WTC11 (cell line): ENCODE data around the gene HKDC1. TPM values are rescaled to one million over a fixed set of nuclear protein-coding genes. Genes with fewer than 3 reads are reported as not detected.

Source experiments
- ATAC-seq: fragments of 200-7000 bp; cut with Tn5 transposase; 2 replicates; pipeline ENCODE4 v1.10.0; 2021; ENCODE audit warnings: mild to moderate bottlenecking, moderate library complexity
- CTCF ChIA-PET: fragments of 300-600 bp; sonication (Branson Sonifier 250); formaldehyde crosslinking; loops from one replicate; lab custom pipeline; 2021; ENCODE audit warnings: antibody characterized with exemption; lab: Charles Lee
- POLR2A ChIA-PET: fragments of 350-600 bp; sonication (Branson Sonifier 250); formaldehyde crosslinking; loops from one replicate; lab custom pipeline; 2021; ENCODE audit warnings: antibody characterized with exemption; lab: Charles Lee
- DNase-seq: peaks from one replicate; pipeline ENCODE4 v3.0.0; 2021; ENCODE audit warnings: low spot score
- H3K27ac Mint-ChIP-seq: 2 replicates; pipeline ENCODE4 v1.8.0; 2021; ENCODE audit warnings: mixed read lengths
- H3K27me3 Mint-ChIP-seq: 2 replicates; pipeline ENCODE4 v1.8.0; 2021; ENCODE audit warnings: low read depth, mild to moderate bottlenecking, moderate library complexity, mixed read lengths
- H3K36me3 Mint-ChIP-seq: 2 replicates; pipeline ENCODE4 v1.8.0; 2021; ENCODE audit warnings: mixed read lengths
- H3K4me1 Mint-ChIP-seq: 2 replicates; pipeline ENCODE4 v1.8.0; 2022; ENCODE audit warnings: mixed read lengths
- H3K4me3 Mint-ChIP-seq: 2 replicates; pipeline ENCODE4 v1.8.0; 2021; ENCODE audit warnings: mild to moderate bottlenecking, moderate library complexity, mixed read lengths
- H3K9me3 Mint-ChIP-seq: 2 replicates; pipeline ENCODE4 v1.8.0; 2021; ENCODE audit warnings: mixed read lengths
- ATF1 ChIP-seq: sonication (generic); formaldehyde crosslinking; IDR thresholded peaks from 2 replicates; pipeline ENCODE4 v1.8.1; 2023; ENCODE audit warnings: mild to moderate bottlenecking, moderate library complexity, missing genetic modification reagents
- CBFB ChIP-seq: sonication (generic); formaldehyde crosslinking; IDR thresholded peaks from 2 replicates; pipeline ENCODE4 v1.8.1; 2022; ENCODE audit warnings: mild to moderate bottlenecking, low read depth, missing genetic modification reagents
- CREB1 ChIP-seq: sonication (generic); formaldehyde crosslinking; IDR thresholded peaks from 2 replicates; pipeline ENCODE4 v1.8.0; 2023; ENCODE audit warnings: mild to moderate bottlenecking, missing genetic modification reagents
- ELF4 ChIP-seq: sonication (generic); formaldehyde crosslinking; IDR thresholded peaks from 2 replicates; pipeline ENCODE4 v1.8.1; 2022; ENCODE audit warnings: low read depth, mild to moderate bottlenecking, moderate library complexity, missing genetic modification reagents
- EMX1 ChIP-seq: fragments of 250-450 bp; sonication (Bioruptor Pico); IDR thresholded peaks from 2 replicates; pipeline ENCODE4 v1.8.0; 2021; ENCODE audit warnings: mild to moderate bottlenecking
- FOXK1 ChIP-seq: sonication (generic); formaldehyde crosslinking; IDR thresholded peaks from 2 replicates; pipeline ENCODE4 v1.8.0; 2022; ENCODE audit warnings: mild to moderate bottlenecking, moderate library complexity, missing genetic modification reagents
- FOXP1 ChIP-seq: sonication (generic); formaldehyde crosslinking; IDR thresholded peaks from 2 replicates; pipeline ENCODE4 v1.8.0; 2022; ENCODE audit warnings: missing genetic modification reagents, mild to moderate bottlenecking, moderate library complexity, borderline replicate concordance
- GABPB1 ChIP-seq: sonication (generic); formaldehyde crosslinking; IDR thresholded peaks from 2 replicates; pipeline ENCODE4 v1.8.1; 2023; ENCODE audit warnings: mild to moderate bottlenecking, missing genetic modification reagents
- HMGA2 ChIP-seq: fragments of 250-450 bp; sonication (Bioruptor Pico); IDR thresholded peaks from 2 replicates; pipeline ENCODE4 v1.4.0; 2021; ENCODE audit warnings: mild to moderate bottlenecking, moderate library complexity
- IRF2 ChIP-seq: sonication (generic); formaldehyde crosslinking; IDR thresholded peaks from 2 replicates; pipeline ENCODE4 v1.8.0; 2022; ENCODE audit warnings: low read depth, missing genetic modification reagents, borderline replicate concordance
- MXD4 ChIP-seq: fragments of 250-450 bp; sonication (Bioruptor Pico); IDR thresholded peaks from 2 replicates; pipeline ENCODE4 v1.8.0; 2021; ENCODE audit warnings: mild to moderate bottlenecking, moderate library complexity, borderline replicate concordance
- NFE2L1 ChIP-seq: sonication (generic); formaldehyde crosslinking; IDR thresholded peaks from 2 replicates; pipeline ENCODE4 v1.8.1; 2023; ENCODE audit warnings: missing genetic modification reagents
- NFYB ChIP-seq: sonication (generic); formaldehyde crosslinking; conservative IDR thresholded peaks from 2 replicates; pipeline ENCODE4 v1.8.0; 2022; ENCODE audit warnings: low read depth, missing genetic modification reagents
- PRDM15 ChIP-seq: sonication (generic); formaldehyde crosslinking; IDR thresholded peaks from 2 replicates; pipeline ENCODE4 v1.8.0; 2022; ENCODE audit warnings: missing genetic modification reagents
- RORB ChIP-seq: fragments of 250-450 bp; sonication (Bioruptor Pico); IDR thresholded peaks from 2 replicates; pipeline ENCODE4 v1.9.0; 2021; ENCODE audit warnings: mild to moderate bottlenecking
- TEAD4 ChIP-seq: sonication (generic); formaldehyde crosslinking; IDR thresholded peaks from 2 replicates; pipeline ENCODE4 v1.8.0; 2022; ENCODE audit warnings: mild to moderate bottlenecking, missing genetic modification reagents
- ZNF121 ChIP-seq: sonication (generic); formaldehyde crosslinking; IDR thresholded peaks from 2 replicates; pipeline ENCODE4 v1.8.0; 2023; ENCODE audit warnings: missing genetic modification reagents
- ZNF138 ChIP-seq: sonication (generic); formaldehyde crosslinking; conservative IDR thresholded peaks from 2 replicates; pipeline ENCODE4 v1.8.1; 2022; ENCODE audit warnings: mild to moderate bottlenecking, moderate library complexity, missing genetic modification reagents
- ZNF263 ChIP-seq: sonication (generic); formaldehyde crosslinking; IDR thresholded peaks from 2 replicates; pipeline ENCODE4 v1.8.1; 2022; ENCODE audit warnings: low read depth, mild to moderate bottlenecking, moderate library complexity, missing genetic modification reagents
- ZNF423 ChIP-seq: fragments of 250-450 bp; sonication (Bioruptor Pico); IDR thresholded peaks from 2 replicates; pipeline ENCODE4 v2.1.2; 2022; ENCODE audit warnings: mild to moderate bottlenecking, moderate library complexity
- total RNA-seq: library from RNA; stranded (reverse); gene quantifications from 3 replicates; pipeline ENCODE4 v1.2.3, GENCODE V29; 2021
- TF ChIP-seq, protein P1 (sequence below): fragments of 250-450 bp; sonication (Bioruptor Pico); IDR thresholded peaks from 2 replicates; pipeline ENCODE4 v1.8.0; 2021; ENCODE audit warnings: mild to moderate bottlenecking
- TF ChIP-seq, protein P2 (sequence below): fragments of 200-600 bp; IDR thresholded peaks from 2 replicates; pipeline ENCODE4 v1.8.0; 2022; ENCODE audit warnings: antibody characterized with exemption
- TF ChIP-seq, protein P3 (sequence below): sonication (generic); formaldehyde crosslinking; IDR thresholded peaks from 2 replicates; pipeline ENCODE4 v1.8.1; 2022; ENCODE audit warnings: mild to moderate bottlenecking, moderate library complexity, missing genetic modification reagents
- TF ChIP-seq, protein P4 (sequence below): sonication (generic); formaldehyde crosslinking; IDR thresholded peaks from 2 replicates; pipeline ENCODE4 v1.8.0; 2022; ENCODE audit warnings: mild to moderate bottlenecking, missing genetic modification reagents
- TF ChIP-seq, protein P5 (sequence below): sonication (generic); formaldehyde crosslinking; IDR thresholded peaks from 2 replicates; pipeline ENCODE4 v1.8.1; 2023; ENCODE audit warnings: mild to moderate bottlenecking, missing genetic modification reagents

HKDC1 gene
- total RNA-seq, 1 experiment from 2014 or later: 0.09 TPM

GRCh38 chr10:69179089-69179742 is 40.9 kb upstream of the HKDC1 start:
- peak; percentile 6; the same call in 1 of the 2 replicates for TF ChIP-seq GABPB1
- no peak for TF ChIP-seq HMGA2
- Mint-ChIP-seq H3K27me3 (no peaks in the 10 kb centered on the region), H3K9me3 (peaks cover 7% of the 10 kb centered on the region; the same call in 1 of the 2 replicates), H3K4me1 (peaks cover 13% of the 10 kb centered on the region), H3K4me3 (peak overlapping the region; percentile 92), H3K36me3 (no peaks in the 10 kb centered on the region; the same call in 1 of the 2 replicates), H3K27ac (peak overlapping the region; percentile 100)
- ChIA-PET POLR2A (no interaction called here), CTCF (no interaction called here)
- ATAC-seq: no peak
- no peak for DNase-seq

DNA sequence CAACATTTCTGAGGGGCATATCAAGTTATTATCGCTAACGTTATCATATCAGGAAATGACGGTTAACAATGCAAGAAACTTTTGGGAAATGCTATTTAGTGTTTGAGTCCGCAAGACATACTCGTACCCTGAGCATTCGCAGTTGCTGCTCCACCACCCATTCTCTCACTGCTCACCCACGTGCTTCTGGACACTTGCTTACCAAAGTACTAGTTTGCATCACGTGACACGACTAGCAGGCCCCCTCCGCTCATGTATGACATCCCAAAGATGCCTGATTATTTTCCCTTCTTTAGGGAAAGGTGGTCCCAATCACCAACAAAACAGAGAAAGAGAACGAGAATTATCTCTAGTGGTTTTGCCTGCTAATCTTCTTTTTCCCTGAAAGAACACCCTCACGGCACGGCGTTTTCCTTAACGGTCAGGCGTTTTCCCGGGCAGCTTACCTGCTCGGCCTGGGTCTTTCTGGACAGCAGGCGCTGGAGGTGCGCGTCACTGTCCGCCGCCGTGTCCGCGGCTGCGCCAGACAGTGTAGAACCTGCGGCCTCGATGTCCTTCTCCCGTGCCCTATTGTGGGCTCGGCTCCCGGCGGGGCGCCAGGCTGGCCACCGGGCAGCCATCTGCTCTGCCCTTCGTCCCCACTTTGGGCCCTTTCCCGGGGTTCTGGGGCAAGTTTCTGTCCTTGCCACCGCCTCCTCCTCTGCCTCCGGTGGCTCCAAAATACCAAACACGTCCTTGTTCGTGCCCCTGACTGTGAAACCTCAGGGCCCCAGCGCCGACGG is 40.2 kb upstream of the HKDC1 start, which contains the start of gene SUPV3L1:
TSS of gene SUPV3L1 (plus strand) at position 492 of the 782 bp plus-strand sequence. CDS start at position 550, 58 bp downstream.
- POLR2A ChIA-PET: no interaction called here
- CTCF ChIA-PET: no interaction called here
- Mint-ChIP-seq H3K27me3 (no peaks in the 10 kb centered on the region), H3K9me3 (0 out of 2 replicates have a peak, but pooled peaks cover 3% of the 10 kb centered on the region), H3K27ac (peak within 1 kb of the TSS; percentile 100), H3K4me3 (peak within 1 kb of the TSS; percentile 92), H3K36me3 (no peaks in the 10 kb centered on the region; the same call in 1 of the 2 replicates), H3K4me1 (peaks cover 13% of the 10 kb centered on the region)
- peak; percentile 80 for DNase-seq
- peak; percentile 90 for ATAC-seq
- TF ChIP-seq, protein P1, sequence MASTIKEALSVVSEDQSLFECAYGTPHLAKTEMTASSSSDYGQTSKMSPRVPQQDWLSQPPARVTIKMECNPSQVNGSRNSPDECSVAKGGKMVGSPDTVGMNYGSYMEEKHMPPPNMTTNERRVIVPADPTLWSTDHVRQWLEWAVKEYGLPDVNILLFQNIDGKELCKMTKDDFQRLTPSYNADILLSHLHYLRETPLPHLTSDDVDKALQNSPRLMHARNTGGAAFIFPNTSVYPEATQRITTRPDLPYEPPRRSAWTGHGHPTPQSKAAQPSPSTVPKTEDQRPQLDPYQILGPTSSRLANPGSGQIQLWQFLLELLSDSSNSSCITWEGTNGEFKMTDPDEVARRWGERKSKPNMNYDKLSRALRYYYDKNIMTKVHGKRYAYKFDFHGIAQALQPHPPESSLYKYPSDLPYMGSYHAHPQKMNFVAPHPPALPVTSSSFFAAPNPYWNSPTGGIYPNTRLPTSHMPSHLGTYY (CRISPR knock-in tag): no peak
- no peak for TF ChIP-seq MXD4 (CRISPR knock-in tag)
- TF ChIP-seq ELF4 (CRISPR knock-in tag): no peak
- TF ChIP-seq, protein P2, sequence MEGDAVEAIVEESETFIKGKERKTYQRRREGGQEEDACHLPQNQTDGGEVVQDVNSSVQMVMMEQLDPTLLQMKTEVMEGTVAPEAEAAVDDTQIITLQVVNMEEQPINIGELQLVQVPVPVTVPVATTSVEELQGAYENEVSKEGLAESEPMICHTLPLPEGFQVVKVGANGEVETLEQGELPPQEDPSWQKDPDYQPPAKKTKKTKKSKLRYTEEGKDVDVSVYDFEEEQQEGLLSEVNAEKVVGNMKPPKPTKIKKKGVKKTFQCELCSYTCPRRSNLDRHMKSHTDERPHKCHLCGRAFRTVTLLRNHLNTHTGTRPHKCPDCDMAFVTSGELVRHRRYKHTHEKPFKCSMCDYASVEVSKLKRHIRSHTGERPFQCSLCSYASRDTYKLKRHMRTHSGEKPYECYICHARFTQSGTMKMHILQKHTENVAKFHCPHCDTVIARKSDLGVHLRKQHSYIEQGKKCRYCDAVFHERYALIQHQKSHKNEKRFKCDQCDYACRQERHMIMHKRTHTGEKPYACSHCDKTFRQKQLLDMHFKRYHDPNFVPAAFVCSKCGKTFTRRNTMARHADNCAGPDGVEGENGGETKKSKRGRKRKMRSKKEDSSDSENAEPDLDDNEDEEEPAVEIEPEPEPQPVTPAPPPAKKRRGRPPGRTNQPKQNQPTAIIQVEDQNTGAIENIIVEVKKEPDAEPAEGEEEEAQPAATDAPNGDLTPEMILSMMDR: no peak
- TF ChIP-seq ZNF138 (CRISPR knock-in tag): no peak
- TF ChIP-seq, protein P3, sequence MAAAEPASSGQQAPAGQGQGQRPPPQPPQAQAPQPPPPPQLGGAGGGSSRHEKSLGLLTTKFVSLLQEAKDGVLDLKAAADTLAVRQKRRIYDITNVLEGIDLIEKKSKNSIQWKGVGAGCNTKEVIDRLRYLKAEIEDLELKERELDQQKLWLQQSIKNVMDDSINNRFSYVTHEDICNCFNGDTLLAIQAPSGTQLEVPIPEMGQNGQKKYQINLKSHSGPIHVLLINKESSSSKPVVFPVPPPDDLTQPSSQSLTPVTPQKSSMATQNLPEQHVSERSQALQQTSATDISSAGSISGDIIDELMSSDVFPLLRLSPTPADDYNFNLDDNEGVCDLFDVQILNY (CRISPR knock-in tag): peak; percentile 46; the same call in 1 of the 2 replicates
- no peak for TF ChIP-seq ZNF263 (CRISPR knock-in tag)
- TF ChIP-seq FOXP1 (CRISPR knock-in tag): peak; percentile 23; the same call in 1 of the 2 replicates
- TF ChIP-seq IRF2 (CRISPR knock-in tag): no peak
- TF ChIP-seq, protein P4, sequence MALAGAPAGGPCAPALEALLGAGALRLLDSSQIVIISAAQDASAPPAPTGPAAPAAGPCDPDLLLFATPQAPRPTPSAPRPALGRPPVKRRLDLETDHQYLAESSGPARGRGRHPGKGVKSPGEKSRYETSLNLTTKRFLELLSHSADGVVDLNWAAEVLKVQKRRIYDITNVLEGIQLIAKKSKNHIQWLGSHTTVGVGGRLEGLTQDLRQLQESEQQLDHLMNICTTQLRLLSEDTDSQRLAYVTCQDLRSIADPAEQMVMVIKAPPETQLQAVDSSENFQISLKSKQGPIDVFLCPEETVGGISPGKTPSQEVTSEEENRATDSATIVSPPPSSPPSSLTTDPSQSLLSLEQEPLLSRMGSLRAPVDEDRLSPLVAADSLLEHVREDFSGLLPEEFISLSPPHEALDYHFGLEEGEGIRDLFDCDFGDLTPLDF: no peak
- TF ChIP-seq PRDM15: no peak
- TF ChIP-seq CBFB (CRISPR knock-in tag): no peak
- no peak for TF ChIP-seq NFYB
- TF ChIP-seq CREB1 (CRISPR knock-in tag): peak; percentile 64; the same call in 1 of the 2 replicates
- TF ChIP-seq RORB (CRISPR knock-in tag): no peak
- peak; percentile 62; the same call in 1 of the 2 replicates for TF ChIP-seq ATF1 (CRISPR knock-in tag)
- TF ChIP-seq, protein P5, sequence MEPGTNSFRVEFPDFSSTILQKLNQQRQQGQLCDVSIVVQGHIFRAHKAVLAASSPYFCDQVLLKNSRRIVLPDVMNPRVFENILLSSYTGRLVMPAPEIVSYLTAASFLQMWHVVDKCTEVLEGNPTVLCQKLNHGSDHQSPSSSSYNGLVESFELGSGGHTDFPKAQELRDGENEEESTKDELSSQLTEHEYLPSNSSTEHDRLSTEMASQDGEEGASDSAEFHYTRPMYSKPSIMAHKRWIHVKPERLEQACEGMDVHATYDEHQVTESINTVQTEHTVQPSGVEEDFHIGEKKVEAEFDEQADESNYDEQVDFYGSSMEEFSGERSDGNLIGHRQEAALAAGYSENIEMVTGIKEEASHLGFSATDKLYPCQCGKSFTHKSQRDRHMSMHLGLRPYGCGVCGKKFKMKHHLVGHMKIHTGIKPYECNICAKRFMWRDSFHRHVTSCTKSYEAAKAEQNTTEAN: 0 out of 2 replicates have a peak, but pooled peaks have one; percentile 78
- TF ChIP-seq FOXK1: peak; percentile 97
- no peak for TF ChIP-seq ZNF121 (CRISPR knock-in tag)
- TF ChIP-seq NFE2L1 (CRISPR knock-in tag): no peak
- no peak for TF ChIP-seq TEAD4
- no peak for TF ChIP-seq EMX1 (CRISPR knock-in tag)
- TF ChIP-seq ZNF423: no peak
